Ishikawa (cell line): ENCODE data around the gene IGF2BP3.

Source experiments
- CREB1 ChIP-seq: IDR thresholded peaks from 2 replicates; pipeline ENCODE4 v1.6.1; 2012; ENCODE audit warnings: low read depth
- EGR1 ChIP-seq: IDR thresholded peaks from 2 replicates; pipeline ENCODE4 v1.6.1; 2012
- EP300 ChIP-seq: IDR thresholded peaks from 2 replicates; pipeline ENCODE4 v1.6.1; 2012; ENCODE audit warnings: borderline replicate concordance
- FOXM1 ChIP-seq: IDR thresholded peaks from 2 replicates; pipeline ENCODE4 v1.6.1; 2012; ENCODE audit warnings: low read depth, borderline replicate concordance
- MAX ChIP-seq: IDR thresholded peaks from 2 replicates; pipeline ENCODE4 v1.6.1; 2012
- REST ChIP-seq: IDR thresholded peaks from 2 replicates; pipeline ENCODE4 v1.6.1; 2012; ENCODE audit warnings: low read depth, mild to moderate bottlenecking
- TAF1 ChIP-seq: IDR thresholded peaks from 2 replicates; pipeline ENCODE4 v1.6.1; 2012; ENCODE audit warnings: low read depth, mild to moderate bottlenecking
- YY1 ChIP-seq: IDR thresholded peaks from 2 replicates; pipeline ENCODE4 v1.6.1; 2012; ENCODE audit warnings: low read depth

GRCh38 chr7:23273141-23273599 is 197.1 kb downstream of the IGF2BP3 start:
- TF ChIP-seq EP300 (no peak), EGR1 (no peak), FOXM1 (no peak), TAF1 (no peak; the same call in 1 of the 2 replicates), MAX (peak; percentile 47; the same call in 1 of the 2 replicates), CREB1 (no peak), YY1 (no peak), REST (no peak)
